SK-N-MC (cell line): ENCODE measurements around the gene PDZRN4.

Experiments used
- DNase-seq: peaks from one replicate; pipeline ENCODE4 v3.0.0-alpha.2; 2011; ENCODE audit warnings: low read depth, low spot score
- H3K27ac ChIP-seq: fragments of 200-600 bp; sonication (generic); 2 replicates; pipeline ENCODE4 v1.5.1; 2016; ENCODE audit warnings: mixed run types
- H3K36me3 ChIP-seq: fragments of 200-600 bp; sonication (generic); 2 replicates; pipeline ENCODE4 v1.6.1; 2017; ENCODE audit warnings: antibody characterized with exemption, low read length, mixed read lengths; ENCODE audit not compliant: insufficient read depth
- H3K4me3 ChIP-seq: fragments of 200-600 bp; sonication (generic); 2 replicates; pipeline ENCODE4 v1.5.1; 2016
- H3K9ac ChIP-seq: fragments of 200-600 bp; sonication (generic); 2 replicates; pipeline ENCODE4 v1.8.0; 2017; ENCODE audit warnings: mixed run types, mixed read lengths; ENCODE audit not compliant: insufficient read length
- H3K9me3 ChIP-seq: fragments of 200-600 bp; sonication (generic); 2 replicates; pipeline ENCODE4 v1.6.1; 2017; ENCODE audit warnings: low read depth, mild to moderate bottlenecking, antibody characterized with exemption, low read length, moderate library complexity, mixed read lengths
- EZH2 ChIP-seq: fragments of 200-600 bp; sonication (generic); IDR thresholded peaks from one replicate; pipeline ENCODE4 v1.6.1; 2017; ENCODE audit warnings: antibody characterized with exemption
- FOXP2 ChIP-seq: optimal IDR thresholded peaks from 2 replicates; pipeline ENCODE3; 2011; ENCODE audit warnings: mild to moderate bottlenecking, moderate library complexity; ENCODE audit not compliant: insufficient read depth; ENCODE audit errors: extremely low read length, control extremely low read depth
- POLR2AphosphoS5 ChIP-seq: IDR thresholded peaks from 2 replicates; pipeline ENCODE4 v1.6.1; 2012; ENCODE audit warnings: mild to moderate bottlenecking, low read depth, low read length, borderline replicate concordance

Gene PDZRN4

DNA sequence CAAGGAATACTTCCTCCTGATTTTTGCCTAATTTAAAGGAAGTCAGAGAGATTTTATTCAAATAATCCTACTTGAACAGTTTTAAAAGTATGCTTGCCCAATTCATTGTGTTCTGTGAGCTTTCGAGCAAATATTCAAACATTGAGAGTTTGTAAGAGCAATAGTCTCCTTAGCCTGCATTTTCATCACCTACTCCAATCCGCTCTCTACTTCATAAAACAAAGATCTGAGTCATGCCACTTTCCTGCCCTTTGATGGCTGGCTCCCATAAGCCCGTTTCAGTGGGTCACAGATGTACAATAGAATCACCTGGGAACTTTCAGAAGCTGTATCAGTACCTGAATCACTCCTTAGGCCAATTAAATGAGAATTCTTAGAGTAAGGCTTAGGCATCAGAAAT, 319.2 kb downstream of the PDZRN4 start:
- no peak for TF ChIP-seq EZH2
- no peak for TF ChIP-seq POLR2AphosphoS5
- no peak for TF ChIP-seq FOXP2
- H3K9me3 ChIP-seq: no peaks in the 10 kb centered on the region
- no peak for DNase-seq
- H3K27ac ChIP-seq: no peak overlapping the region
- H3K4me3 ChIP-seq: no peak overlapping the region
- H3K36me3 ChIP-seq: no peaks in the 10 kb centered on the region
- no peak overlapping the region for H3K9ac ChIP-seq

- Histone ChIP-seq H3K36me3 (no peaks in the 10 kb centered on the region), H3K9me3 (no peaks in the 10 kb centered on the region), H3K27ac (no peak overlapping the region), H3K4me3 (no peak overlapping the region), H3K9ac (no peak overlapping the region)
- DNase-seq: no peak
- TF ChIP-seq FOXP2 (no peak), POLR2AphosphoS5 (no peak), EZH2 (no peak)
These were observed 321.3 kb downstream of the PDZRN4 start for GRCh38 chr12:41509271-41510055.

- H3K27ac ChIP-seq: no peak overlapping the region
- H3K9ac ChIP-seq: no peak overlapping the region
- DNase-seq: no peak
- no peaks in the 10 kb centered on the region for H3K9me3 ChIP-seq
- H3K4me3 ChIP-seq: no peak overlapping the region
- no peak for TF ChIP-seq EZH2
- TF ChIP-seq FOXP2: no peak
- TF ChIP-seq POLR2AphosphoS5: no peak
- H3K36me3 ChIP-seq: no peaks in the 10 kb centered on the region
These were observed 322.4 kb downstream of the PDZRN4 start for GRCh38 chr12:41510470-41510869.

DNA sequence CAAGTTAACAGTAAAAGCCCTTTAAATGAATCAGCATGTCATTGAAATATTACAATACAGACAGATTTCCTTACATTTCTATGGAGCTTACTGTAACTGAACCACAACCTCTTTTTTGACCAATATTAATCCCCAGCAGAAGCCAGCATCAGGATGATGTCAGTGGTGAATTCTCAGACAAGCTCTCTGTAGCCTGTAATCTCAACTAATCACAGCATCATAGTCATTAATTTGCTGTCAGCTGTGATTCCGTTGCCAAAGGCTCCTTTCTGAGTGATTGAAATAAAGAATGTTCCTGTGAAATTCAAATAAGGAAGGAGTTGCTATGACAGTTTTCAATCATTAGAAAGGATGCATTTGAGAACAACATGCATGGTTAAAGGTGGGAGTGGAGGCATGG, 323.1 kb downstream of the PDZRN4 start:
- H3K9me3 ChIP-seq: no peaks in the 10 kb centered on the region
- H3K36me3 ChIP-seq: no peaks in the 10 kb centered on the region
- no peak overlapping the region for H3K4me3 ChIP-seq
- no peak overlapping the region for H3K9ac ChIP-seq
- no peak for TF ChIP-seq EZH2
- TF ChIP-seq FOXP2: no peak
- TF ChIP-seq POLR2AphosphoS5: no peak
- no peak for DNase-seq
- no peak overlapping the region for H3K27ac ChIP-seq

GRCh38 chr12:41512497-41512896, 324.4 kb downstream of the PDZRN4 start:
- DNase-seq: no peak
- H3K9me3 ChIP-seq: no peaks in the 10 kb centered on the region
- H3K36me3 ChIP-seq: no peaks in the 10 kb centered on the region
- H3K27ac ChIP-seq: no peak overlapping the region
- no peak for TF ChIP-seq POLR2AphosphoS5
- TF ChIP-seq EZH2: no peak
- no peak for TF ChIP-seq FOXP2
- no peak overlapping the region for H3K9ac ChIP-seq
- H3K4me3 ChIP-seq: no peak overlapping the region

DNA sequence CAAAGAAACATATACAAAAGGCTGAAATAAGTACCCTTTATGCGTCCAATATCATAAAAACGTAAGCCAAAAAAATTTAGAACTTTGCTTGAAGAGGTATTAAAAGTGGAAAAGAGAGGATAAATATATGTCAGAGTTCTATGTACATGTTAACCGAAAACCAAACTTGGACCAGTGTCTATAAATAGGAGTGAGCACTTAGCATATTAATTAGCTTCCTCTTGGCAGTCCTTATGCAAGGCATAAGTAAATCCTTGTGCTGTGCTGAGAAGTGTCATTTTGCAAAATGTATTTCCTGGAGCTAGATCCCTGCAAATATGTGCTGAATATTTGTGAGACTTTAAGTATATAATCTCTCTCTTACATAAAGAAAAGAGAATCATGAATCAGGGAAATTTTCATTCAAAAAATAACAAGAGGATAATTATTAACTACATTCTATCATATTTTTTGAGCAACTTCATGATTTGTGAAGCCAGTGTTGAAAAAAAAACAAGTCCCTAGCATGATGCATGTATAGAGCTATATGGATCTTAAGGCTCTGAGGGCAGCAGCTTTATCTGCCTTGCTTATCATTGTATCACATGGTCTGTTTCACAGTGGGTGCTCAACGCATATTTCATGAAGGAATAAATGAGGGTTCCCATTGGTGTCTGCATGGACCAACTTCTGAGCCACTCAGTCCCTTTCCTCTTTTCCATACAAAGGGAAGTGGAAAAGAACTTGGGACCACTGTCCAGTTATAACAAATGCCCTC, 326.1 kb downstream of the PDZRN4 start:
- Histone ChIP-seq H3K9ac (peak overlapping the region; percentile 36), H3K9me3 (no peaks in the 10 kb centered on the region), H3K36me3 (no peaks in the 10 kb centered on the region)

DNA sequence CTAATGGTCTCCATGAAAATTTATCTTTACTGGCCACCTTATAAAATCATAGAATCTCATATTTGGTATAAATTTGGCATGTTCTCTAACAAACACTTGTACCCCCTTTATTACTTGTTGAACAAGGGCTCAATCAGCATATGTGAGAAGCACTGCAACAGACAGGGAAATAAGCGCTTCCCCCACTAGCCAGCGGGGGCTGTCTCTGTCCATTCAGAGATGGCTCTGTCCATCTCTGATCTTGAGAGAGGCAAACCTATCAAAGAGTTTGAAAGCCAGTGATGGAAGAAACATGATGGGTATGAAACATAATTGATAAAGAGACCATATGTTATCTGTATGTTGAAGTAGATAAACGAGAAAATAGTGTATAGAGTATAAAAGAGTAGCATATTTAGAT, 326.8 kb downstream of the PDZRN4 start:
- Histone ChIP-seq H3K4me3 (peak overlapping the region; percentile 75), H3K27ac (peak overlapping the region; percentile 95), H3K9me3 (no peaks in the 10 kb centered on the region), H3K36me3 (no peaks in the 10 kb centered on the region), H3K9ac (no peak overlapping the region)
- TF ChIP-seq EZH2: no peak
- TF ChIP-seq FOXP2: no peak
- no peak for TF ChIP-seq POLR2AphosphoS5
- no peak for DNase-seq

More for the DNA sequence above, 326.1 kb downstream of the PDZRN4 start:
- DNase-seq: peak; percentile 82
- TF ChIP-seq FOXP2 (no peak), POLR2AphosphoS5 (peak; percentile 41; the same call in 1 of the 2 replicates), EZH2 (no peak)
- Histone ChIP-seq H3K27ac (peak overlapping the region; percentile 95), H3K4me3 (peak overlapping the region; percentile 75)

- Histone ChIP-seq H3K4me3 (no peak overlapping the region), H3K9me3 (no peaks in the 10 kb centered on the region), H3K27ac (no peak overlapping the region), H3K36me3 (no peaks in the 10 kb centered on the region), H3K9ac (no peak overlapping the region)
- TF ChIP-seq FOXP2: no peak
- no peak for TF ChIP-seq POLR2AphosphoS5
- TF ChIP-seq EZH2: no peak
- no peak for DNase-seq
These were observed 327.8 kb downstream of the PDZRN4 start for GRCh38 chr12:41515953-41516352.

- no peak overlapping the region for H3K4me3 ChIP-seq
- no peak for DNase-seq
- H3K9ac ChIP-seq: no peak overlapping the region
- no peaks in the 10 kb centered on the region for H3K9me3 ChIP-seq
- TF ChIP-seq EZH2 (no peak), POLR2AphosphoS5 (no peak), FOXP2 (no peak)
- no peaks in the 10 kb centered on the region for H3K36me3 ChIP-seq
- peak overlapping the region; percentile 91 for H3K27ac ChIP-seq
These were observed 332.7 kb downstream of the PDZRN4 start for GRCh38 chr12:41520869-41521268.
